ENCODE measurements around the gene TMEM213.
"Not testable (repeated sequence)": the region's sequence is repeated elsewhere in the genome, so short reads cannot be mapped to it uniquely, and the experiment has no call there.

Gene TMEM213

GRCh38 chr7:138798836-138799235 lies 1.0 kb downstream of the TMEM213 start:
- no peak for DNase-seq (ENCODE audit: extremely low read depth, insufficient read length)
- Histone ChIP-seq H3K4me3 (replicated peaks; ENCODE audit: low read depth, low read length) (no peak overlapping the region), H3K36me3 (ENCODE audit: control insufficient read depth, insufficient read depth, low read length) (no peaks in the 10 kb centered on the region), H3K27me3 (replicated peaks; ENCODE audit: control insufficient read depth, insufficient read depth, low read length) (no peaks in the 10 kb centered on the region)
- TF ChIP-seq, protein P1, sequence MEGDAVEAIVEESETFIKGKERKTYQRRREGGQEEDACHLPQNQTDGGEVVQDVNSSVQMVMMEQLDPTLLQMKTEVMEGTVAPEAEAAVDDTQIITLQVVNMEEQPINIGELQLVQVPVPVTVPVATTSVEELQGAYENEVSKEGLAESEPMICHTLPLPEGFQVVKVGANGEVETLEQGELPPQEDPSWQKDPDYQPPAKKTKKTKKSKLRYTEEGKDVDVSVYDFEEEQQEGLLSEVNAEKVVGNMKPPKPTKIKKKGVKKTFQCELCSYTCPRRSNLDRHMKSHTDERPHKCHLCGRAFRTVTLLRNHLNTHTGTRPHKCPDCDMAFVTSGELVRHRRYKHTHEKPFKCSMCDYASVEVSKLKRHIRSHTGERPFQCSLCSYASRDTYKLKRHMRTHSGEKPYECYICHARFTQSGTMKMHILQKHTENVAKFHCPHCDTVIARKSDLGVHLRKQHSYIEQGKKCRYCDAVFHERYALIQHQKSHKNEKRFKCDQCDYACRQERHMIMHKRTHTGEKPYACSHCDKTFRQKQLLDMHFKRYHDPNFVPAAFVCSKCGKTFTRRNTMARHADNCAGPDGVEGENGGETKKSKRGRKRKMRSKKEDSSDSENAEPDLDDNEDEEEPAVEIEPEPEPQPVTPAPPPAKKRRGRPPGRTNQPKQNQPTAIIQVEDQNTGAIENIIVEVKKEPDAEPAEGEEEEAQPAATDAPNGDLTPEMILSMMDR (IDR thresholded peaks at IDR 0.05; ENCODE audit: insufficient read depth, low read length, poor library complexity, severe bottlenecking), result no peak

- no peaks in the 10 kb centered on the region for H3K36me3 ChIP-seq (ENCODE audit: control insufficient read depth, insufficient read depth, low read length)
- no peaks in the 10 kb centered on the region for H3K27me3 ChIP-seq (replicated peaks; ENCODE audit: control insufficient read depth, insufficient read depth, low read length)
- DNase-seq (ENCODE audit: extremely low read depth, insufficient read length), result no peak
- TF ChIP-seq, protein P1 (IDR thresholded peaks at IDR 0.05; ENCODE audit: insufficient read depth, low read length, poor library complexity, severe bottlenecking), result no peak
- no peak overlapping the region for H3K4me3 ChIP-seq (replicated peaks; ENCODE audit: low read depth, low read length)
These were observed 1.7 kb downstream of the TMEM213 start for GRCh38 chr7:138799336-138800000.

DNA sequence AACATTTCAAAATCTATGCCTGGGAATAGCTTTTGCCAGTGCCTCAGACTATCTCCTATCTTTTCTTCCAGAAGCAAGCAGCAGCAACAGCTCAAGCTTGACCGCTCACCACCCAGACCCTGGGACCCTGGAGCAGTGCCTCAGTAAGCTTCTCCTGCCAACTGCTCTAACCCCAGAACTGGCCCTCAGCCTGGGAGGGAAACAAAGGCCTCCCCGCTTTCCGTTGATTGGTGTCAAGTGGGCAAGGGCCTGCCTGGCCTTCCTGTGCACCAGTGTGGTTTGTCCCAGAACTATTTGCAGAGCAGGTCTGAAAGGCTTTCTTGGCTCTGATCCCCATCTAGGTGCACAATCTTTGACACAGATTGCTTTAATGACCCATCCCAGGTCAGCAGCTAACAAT lies 3.5 kb downstream of the TMEM213 start:
- no peak overlapping the region for H3K4me3 ChIP-seq (replicated peaks; ENCODE audit: low read depth, low read length)
- H3K36me3 ChIP-seq (ENCODE audit: control insufficient read depth, insufficient read depth, low read length), result no peaks in the 10 kb centered on the region
- no peak for DNase-seq (ENCODE audit: extremely low read depth, insufficient read length)
- TF ChIP-seq, protein P1 (IDR thresholded peaks at IDR 0.05; ENCODE audit: insufficient read depth, low read length, poor library complexity, severe bottlenecking), result no peak
- H3K27me3 ChIP-seq (replicated peaks; ENCODE audit: control insufficient read depth, insufficient read depth, low read length), result no peaks in the 10 kb centered on the region

GRCh38 chr7:138802706-138803105 lies 4.9 kb downstream of the TMEM213 start:
- Histone ChIP-seq H3K36me3 (ENCODE audit: control insufficient read depth, insufficient read depth, low read length) (no peaks in the 10 kb centered on the region), H3K27me3 (replicated peaks; ENCODE audit: control insufficient read depth, insufficient read depth, low read length) (no peaks in the 10 kb centered on the region), H3K4me3 (replicated peaks; ENCODE audit: low read depth, low read length) (no peak overlapping the region)
- TF ChIP-seq, protein P1 (IDR thresholded peaks at IDR 0.05; ENCODE audit: insufficient read depth, low read length, poor library complexity, severe bottlenecking), result no peak
- no peak for DNase-seq (ENCODE audit: extremely low read depth, insufficient read length)

- Histone ChIP-seq H3K27me3 (replicated peaks; ENCODE audit: control insufficient read depth, insufficient read depth, low read length) (no peaks in the 10 kb centered on the region), H3K36me3 (ENCODE audit: control insufficient read depth, insufficient read depth, low read length) (no peaks in the 10 kb centered on the region), H3K4me3 (replicated peaks; ENCODE audit: low read depth, low read length) (no peak overlapping the region)
- DNase-seq (ENCODE audit: extremely low read depth, insufficient read length), result no peak
- TF ChIP-seq, protein P1 (IDR thresholded peaks at IDR 0.05; ENCODE audit: insufficient read depth, low read length, poor library complexity, severe bottlenecking), result no peak
These were observed 6.8 kb downstream of the TMEM213 start for GRCh38 chr7:138804618-138805017.

DNA sequence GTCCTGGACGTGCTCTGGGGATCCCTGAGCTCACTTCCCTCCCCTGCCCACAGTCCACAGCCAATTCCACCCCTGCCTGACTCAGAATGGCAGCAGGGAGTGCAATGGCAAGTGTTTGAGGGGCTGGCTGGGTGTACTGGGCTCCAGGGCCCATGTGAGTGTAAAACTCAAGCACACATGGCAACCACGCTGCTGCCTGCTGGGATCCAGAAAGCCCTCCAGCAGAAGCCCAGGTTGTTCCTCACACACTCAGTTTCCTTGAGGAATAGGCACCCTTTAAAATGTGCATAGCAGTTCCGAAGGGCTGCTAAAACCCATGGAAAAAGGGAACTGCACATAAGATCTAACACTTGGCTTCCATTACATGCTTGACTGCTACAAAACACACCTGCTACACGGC lies 11.6 kb downstream of the TMEM213 start:
- TF ChIP-seq, protein P1 (IDR thresholded peaks at IDR 0.05; ENCODE audit: insufficient read depth, low read length, poor library complexity, severe bottlenecking), result no peak
- Histone ChIP-seq H3K36me3 (ENCODE audit: control insufficient read depth, insufficient read depth, low read length) (no peaks in the 10 kb centered on the region), H3K27me3 (replicated peaks; ENCODE audit: control insufficient read depth, insufficient read depth, low read length) (no peaks in the 10 kb centered on the region), H3K4me3 (replicated peaks; ENCODE audit: low read depth, low read length) (no peak overlapping the region)
- no peak for DNase-seq (ENCODE audit: extremely low read depth, insufficient read length)

DNA sequence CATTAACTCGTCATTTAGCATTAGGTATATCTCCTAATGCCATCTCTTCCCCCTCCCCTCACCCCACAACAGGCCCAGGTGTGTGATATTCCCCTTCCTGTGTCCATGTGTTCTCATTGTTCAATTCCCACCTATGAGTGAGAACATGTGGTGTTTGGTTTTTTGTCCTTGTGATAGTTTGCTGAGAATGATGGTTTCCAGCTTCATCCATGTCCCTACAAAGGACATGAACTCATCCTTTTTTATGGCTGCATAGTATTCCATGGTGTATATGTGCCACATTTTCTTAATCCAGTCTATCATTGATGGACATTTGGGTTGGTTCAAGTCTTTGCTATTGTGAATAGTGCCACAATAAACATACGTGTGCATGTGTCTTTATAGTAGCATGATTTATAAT lies 13.5 kb downstream of the TMEM213 start:
- DNase-seq (ENCODE audit: extremely low read depth, insufficient read length); H3K4me3 ChIP-seq (replicated peaks; ENCODE audit: low read depth, low read length); H3K36me3 ChIP-seq (ENCODE audit: control insufficient read depth, insufficient read depth, low read length); H3K27me3 ChIP-seq (replicated peaks; ENCODE audit: control insufficient read depth, insufficient read depth, low read length): not testable (repeated sequence)

All from GM06990 (cell line).